Tibial artery (tissue), 4 donors: ENCODE measurements around the gene OAF.

Source experiments
- DNase-seq, 2 donors: peaks; one replicate each; pipeline ENCODE4 v3.0.0-alpha.2; 2019
- H3K27ac ChIP-seq, 2 donors: fragments of 200-600 bp; sonication (generic) in 1 of 2; 1 replicate in 1 of 2; 2 replicates in 1 of 2; pipeline ENCODE4 v1.5.1; 2018 to 2019; ENCODE audit warnings: mild to moderate bottlenecking in 1 of 2
- H3K27me3 ChIP-seq, 2 donors: fragments of 200-600 bp; sonication (generic) in 1 of 2; one replicate each; pipeline versions ENCODE4 v1.5.1 to v1.6.0; 2016 to 2019
- H3K36me3 ChIP-seq, 3 donors: fragments of 200-600 bp; sonication (generic) in 2 of 3; one replicate each; pipeline ENCODE4 v1.5.1; 2016 to 2019; ENCODE audit warnings: mild to moderate bottlenecking in 2 of 3
- H3K4me1 ChIP-seq, 4 donors: fragments of 200-600 bp; sonication (generic) in 2 of 4; 1 replicate in 3 of 4; 2 replicates in 1 of 4; pipeline ENCODE4 v1.5.1; 2016 to 2019
- H3K4me3 ChIP-seq, 2 donors: fragments of 200-600 bp; sonication (generic) in 1 of 2; 1 replicate in 1 of 2; 2 replicates in 1 of 2; pipeline ENCODE4 v1.5.1; 2018 to 2019; ENCODE audit warnings: mild to moderate bottlenecking in 2 of 2
- H3K9me3 ChIP-seq, 3 donors: fragments of 200-600 bp; sonication (generic) in 1 of 3; one replicate each; pipeline ENCODE4 v1.5.1; 2016 to 2019
- intact Hi-C: fragments of 100-400 bp; cut with DNase I; formaldehyde crosslinking; loops from one replicate; pipeline ENCODE4 v1.15.0; 2023; ENCODE audit warnings: low total_unique reads
- TF ChIP-seq, protein P1 (sequence below), 2 experiments: fragments of 200-600 bp in 1 of 2; fragments of 450-650 bp in 1 of 2; IDR thresholded peaks; one replicate each; pipeline ENCODE4 v1.5.1; 2017 to 2019; ENCODE audit warnings: antibody characterized with exemption in 2 of 2, mild to moderate bottlenecking in 1 of 2, moderate library complexity in 1 of 2

The OAF gene

DNA sequence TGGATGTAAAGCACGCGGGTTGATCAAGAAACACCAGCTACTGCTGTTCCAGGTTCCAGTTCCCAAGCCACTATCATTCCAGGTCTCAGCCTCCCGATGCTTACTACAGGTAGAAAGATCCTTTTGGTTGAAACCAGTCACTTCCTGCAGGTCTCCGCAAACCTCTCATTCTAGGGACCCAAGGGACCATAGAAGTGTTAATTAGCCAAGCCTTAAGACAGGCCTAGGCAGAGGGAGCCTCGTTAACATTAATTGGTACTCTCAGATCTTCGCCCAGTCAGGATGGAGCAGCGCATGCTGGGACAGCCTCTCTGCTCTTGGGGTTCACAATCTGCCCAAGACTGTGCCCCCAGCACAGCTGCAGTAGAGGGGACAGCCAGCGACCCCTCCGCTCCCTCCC lies 11.2 kb upstream of the OAF start:
- Histone ChIP-seq H3K27ac (no peak overlapping the region), H3K36me3 (no peaks in the 10 kb centered on the region), H3K4me3 (no peak overlapping the region), H3K27me3 (peaks cover 0 to 28% of the 10 kb centered on the region in 2 donors), H3K9me3 (no peaks in the 10 kb centered on the region), H3K4me1 (no peaks in the 10 kb centered on the region)
- TF ChIP-seq, protein P1, sequence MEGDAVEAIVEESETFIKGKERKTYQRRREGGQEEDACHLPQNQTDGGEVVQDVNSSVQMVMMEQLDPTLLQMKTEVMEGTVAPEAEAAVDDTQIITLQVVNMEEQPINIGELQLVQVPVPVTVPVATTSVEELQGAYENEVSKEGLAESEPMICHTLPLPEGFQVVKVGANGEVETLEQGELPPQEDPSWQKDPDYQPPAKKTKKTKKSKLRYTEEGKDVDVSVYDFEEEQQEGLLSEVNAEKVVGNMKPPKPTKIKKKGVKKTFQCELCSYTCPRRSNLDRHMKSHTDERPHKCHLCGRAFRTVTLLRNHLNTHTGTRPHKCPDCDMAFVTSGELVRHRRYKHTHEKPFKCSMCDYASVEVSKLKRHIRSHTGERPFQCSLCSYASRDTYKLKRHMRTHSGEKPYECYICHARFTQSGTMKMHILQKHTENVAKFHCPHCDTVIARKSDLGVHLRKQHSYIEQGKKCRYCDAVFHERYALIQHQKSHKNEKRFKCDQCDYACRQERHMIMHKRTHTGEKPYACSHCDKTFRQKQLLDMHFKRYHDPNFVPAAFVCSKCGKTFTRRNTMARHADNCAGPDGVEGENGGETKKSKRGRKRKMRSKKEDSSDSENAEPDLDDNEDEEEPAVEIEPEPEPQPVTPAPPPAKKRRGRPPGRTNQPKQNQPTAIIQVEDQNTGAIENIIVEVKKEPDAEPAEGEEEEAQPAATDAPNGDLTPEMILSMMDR (IDR thresholded peaks at IDR 0.05): no peak
- no peak for DNase-seq
- intact Hi-C loops: no loop called here

DNA sequence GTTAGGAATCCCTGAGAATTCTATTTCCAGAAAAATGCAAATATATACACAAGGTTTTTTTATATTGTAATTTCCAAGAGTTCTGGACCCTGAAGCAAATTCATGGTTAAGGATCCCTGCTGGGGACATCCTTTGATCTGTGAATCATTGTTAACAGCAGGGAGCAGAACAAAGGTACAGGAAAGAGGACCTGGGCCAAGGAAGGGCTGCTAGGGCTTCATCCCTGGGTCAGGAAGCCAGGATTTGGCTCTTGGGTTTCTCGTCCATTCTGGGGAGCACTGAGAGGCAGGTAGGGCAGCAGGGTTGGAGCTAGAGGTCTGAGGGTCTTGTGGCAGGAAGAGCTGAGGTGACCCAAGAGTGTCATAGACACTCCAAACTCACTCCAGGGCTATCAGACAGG lies 10.2 kb upstream of the OAF start:
- H3K4me3 ChIP-seq: no peak overlapping the region
- no peaks in the 10 kb centered on the region for H3K36me3 ChIP-seq
- no peak for DNase-seq
- H3K27me3 ChIP-seq: peaks cover 0 to 29% of the 10 kb centered on the region in 2 donors
- intact Hi-C loops: no loop called here
- H3K9me3 ChIP-seq: no peaks in the 10 kb centered on the region
- no peak overlapping the region for H3K27ac ChIP-seq
- H3K4me1 ChIP-seq: no peaks in the 10 kb centered on the region
- TF ChIP-seq, protein P1 (IDR thresholded peaks at IDR 0.05): no peak

DNA sequence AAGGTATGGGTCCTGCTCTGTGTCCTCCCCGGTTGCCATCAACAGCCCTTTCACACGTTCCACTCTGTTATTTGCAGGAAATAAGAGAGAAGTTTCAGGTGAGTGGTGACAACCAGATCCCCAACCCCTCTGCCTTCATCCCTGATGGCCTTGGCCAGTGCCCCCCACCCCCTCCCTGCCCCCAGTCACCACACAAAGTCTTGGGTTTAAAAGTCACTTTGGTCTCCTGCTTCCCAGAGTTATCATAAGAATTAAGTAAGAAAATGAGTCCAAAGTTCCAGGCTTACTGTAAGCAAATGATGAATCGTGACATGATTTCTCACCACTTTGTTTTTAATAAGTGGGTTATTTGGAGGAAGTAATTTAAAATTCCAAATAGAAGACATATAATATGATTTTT lies 9.2 kb upstream of the OAF start:
- TF ChIP-seq, protein P1 (IDR thresholded peaks at IDR 0.05): no peak
- H3K4me1 ChIP-seq: no peaks in the 10 kb centered on the region
- H3K4me3 ChIP-seq: no peak overlapping the region
- no peak for DNase-seq
- H3K27ac ChIP-seq: no peak overlapping the region
- no peaks in the 10 kb centered on the region for H3K9me3 ChIP-seq
- intact Hi-C loops: no loop called here
- peaks cover 0 to 39% of the 10 kb centered on the region in 2 donors for H3K27me3 ChIP-seq
- no peaks in the 10 kb centered on the region for H3K36me3 ChIP-seq

DNA sequence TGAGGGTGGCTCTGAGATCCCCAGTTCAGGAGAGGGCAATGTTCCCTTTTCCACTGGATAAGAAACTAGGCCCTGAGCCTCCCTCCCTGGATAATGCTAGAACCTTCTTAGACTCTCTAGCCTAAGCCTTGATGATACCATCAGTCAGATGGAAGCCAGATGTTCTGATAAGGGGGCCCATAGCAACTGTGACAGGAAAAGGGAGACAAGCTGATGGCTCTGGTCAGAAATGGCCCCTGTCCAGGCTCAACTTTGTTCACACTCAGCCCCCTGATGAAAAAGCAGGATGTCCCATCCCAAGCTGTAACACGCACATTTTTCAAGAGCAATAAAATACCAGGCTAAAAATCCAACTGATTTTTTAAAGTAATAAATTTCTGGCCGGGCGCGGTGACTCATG lies 7.2 kb upstream of the OAF start:
- Histone ChIP-seq H3K4me1 (no peaks in the 10 kb centered on the region), H3K4me3 (no peak overlapping the region), H3K9me3 (no peaks in the 10 kb centered on the region), H3K36me3 (no peaks in the 10 kb centered on the region), H3K27ac (no peak overlapping the region), H3K27me3 (peaks cover 0 to 26% of the 10 kb centered on the region in 2 donors)
- no peak for DNase-seq
- intact Hi-C loops: no loop called here
- TF ChIP-seq, protein P1 (IDR thresholded peaks at IDR 0.05): no peak

DNA sequence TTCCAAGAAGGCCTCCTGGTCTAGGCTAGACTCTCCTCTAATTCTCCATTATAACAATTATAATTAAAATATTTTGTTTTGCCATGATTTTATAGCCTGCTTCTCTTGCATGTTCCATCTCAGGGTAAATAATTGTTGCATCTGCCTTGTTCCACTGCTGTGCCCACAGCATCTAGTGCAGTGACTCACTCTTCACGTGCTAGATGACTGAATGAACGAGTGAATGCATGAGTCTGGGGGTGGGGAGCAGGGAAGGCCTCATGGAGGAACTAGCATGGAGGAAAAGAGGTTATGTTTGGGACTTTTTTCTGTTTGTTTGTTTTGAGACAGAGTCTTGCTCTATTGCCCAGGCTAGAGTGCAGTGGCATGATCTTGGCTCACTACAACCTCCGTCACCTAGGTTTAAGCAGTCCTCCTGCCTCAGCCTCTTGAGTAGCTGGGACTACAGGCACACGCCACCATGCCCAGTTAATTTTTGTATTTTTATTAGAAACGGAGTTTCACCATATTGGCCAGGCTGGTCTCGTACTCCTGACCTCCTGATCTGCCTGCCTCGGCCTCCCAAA lies 5.2 kb upstream of the OAF start:
- H3K27ac ChIP-seq: no peak overlapping the region
- H3K36me3 ChIP-seq: no peaks in the 10 kb centered on the region
- TF ChIP-seq, protein P1 (IDR thresholded peaks at IDR 0.05): no peak
- DNase-seq: no peak
- intact Hi-C loops: no loop called here
- H3K4me1 ChIP-seq: peaks cover 0 to 11% (median 9%) of the 10 kb centered on the region in 4 donors
- H3K9me3 ChIP-seq: no peaks in the 10 kb centered on the region
- H3K27me3 ChIP-seq: peaks cover 0 to 16% of the 10 kb centered on the region in 2 donors
- H3K4me3 ChIP-seq: no peak overlapping the region

DNA sequence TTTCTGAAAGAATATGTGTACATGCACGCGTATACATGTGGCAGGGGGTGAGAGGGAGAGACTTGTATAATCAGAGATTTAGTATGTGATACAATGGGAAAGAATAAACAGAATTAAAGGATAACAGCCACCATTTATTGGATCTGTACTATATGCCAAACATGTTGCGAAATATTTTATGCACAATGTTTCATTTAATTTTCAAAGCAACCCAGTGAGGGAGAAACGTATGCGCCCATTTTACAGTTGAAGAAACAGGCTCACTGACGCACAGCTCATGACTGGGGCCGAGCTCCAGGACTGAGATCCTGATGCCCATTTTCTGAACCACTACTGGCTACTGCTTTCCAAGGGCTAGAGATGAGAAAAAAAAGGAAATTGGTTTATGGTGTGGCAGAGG lies 3.3 kb upstream of the OAF start:
- Histone ChIP-seq H3K27ac (no peak overlapping the region), H3K9me3 (no peaks in the 10 kb centered on the region), H3K27me3 (peaks cover 0 to 16% of the 10 kb centered on the region in 2 donors), H3K4me1 (peaks cover 0 to 21% (median 13%) of the 10 kb centered on the region in 4 donors), H3K4me3 (no peak overlapping the region), H3K36me3 (no peaks in the 10 kb centered on the region)
- TF ChIP-seq, protein P1 (IDR thresholded peaks at IDR 0.05): no peak
- intact Hi-C loops: no loop called here
- DNase-seq: no peak
